GM12878 (cell line): Measurements from ENCODE around the gene VPS45.

Experiments used
- EGR1 ChIP-seq, 2 experiments: IDR thresholded peaks; 1 replicate in 1 of 2; 2 replicates in 1 of 2; pipeline ENCODE4 v1.6.1; 2011 to 2012; ENCODE audit warnings: low read depth in 2 of 2, low read length in 2 of 2, borderline replicate concordance in 1 of 2, mild to moderate bottlenecking in 1 of 2, moderate library complexity in 1 of 2
- IKZF1 ChIP-seq: fragments of 450-650 bp; conservative IDR thresholded peaks from 2 replicates; pipeline ENCODE4 v1.6.1; 2017; ENCODE audit warnings: antibody characterized with exemption, mild to moderate bottlenecking
- RAD21 ChIP-seq: IDR thresholded peaks from 2 replicates; pipeline ENCODE4 v1.6.1; 2011; ENCODE audit warnings: mild to moderate bottlenecking, low read depth, low read length, moderate library complexity; ENCODE audit not compliant: insufficient read depth
- RAD51 ChIP-seq: fragments of 450-650 bp; IDR thresholded peaks from 2 replicates; pipeline ENCODE4 v1.6.1; 2016; ENCODE audit warnings: moderate library complexity, mild to moderate bottlenecking, inconsistent platforms
- SIN3A ChIP-seq: IDR thresholded peaks from 2 replicates; pipeline ENCODE4 v1.6.1; 2012; ENCODE audit warnings: low read depth, low read length, improper control_type of control experiment
- TAF1 ChIP-seq: IDR thresholded peaks from 2 replicates; pipeline ENCODE4 v1.6.1; 2011; ENCODE audit warnings: mild to moderate bottlenecking, low read depth, low read length, borderline replicate concordance
- TF ChIP-seq, protein P1 (sequence below), 3 experiments: IDR thresholded peaks in 2 of 3; conservative IDR thresholded peaks in 1 of 3; 2 replicates each; pipeline ENCODE4 v1.5.1; 2011; ENCODE audit warnings: low read depth in 3 of 3, low read length in 3 of 3, mild to moderate bottlenecking in 3 of 3, control low read depth in 2 of 3, moderate library complexity in 2 of 3, inconsistent platforms in 1 of 3, mixed read lengths in 1 of 3; ENCODE audit not compliant: control insufficient read depth in 2 of 3, insufficient read depth in 1 of 3; ENCODE audit errors: extremely low read depth in 1 of 3
- TF ChIP-seq, protein P2 (sequence below): IDR thresholded peaks from 2 replicates; pipeline ENCODE4 v1.6.1; 2011; ENCODE audit warnings: borderline replicate concordance, low read depth, mild to moderate bottlenecking, moderate library complexity, mixed read lengths, low read length; ENCODE audit not compliant: insufficient read depth; ENCODE audit errors: extremely low read length

GRCh38 chr1:150141452-150141851 lies 73.9 kb downstream of the VPS45 start:
- TF ChIP-seq, protein P1, sequence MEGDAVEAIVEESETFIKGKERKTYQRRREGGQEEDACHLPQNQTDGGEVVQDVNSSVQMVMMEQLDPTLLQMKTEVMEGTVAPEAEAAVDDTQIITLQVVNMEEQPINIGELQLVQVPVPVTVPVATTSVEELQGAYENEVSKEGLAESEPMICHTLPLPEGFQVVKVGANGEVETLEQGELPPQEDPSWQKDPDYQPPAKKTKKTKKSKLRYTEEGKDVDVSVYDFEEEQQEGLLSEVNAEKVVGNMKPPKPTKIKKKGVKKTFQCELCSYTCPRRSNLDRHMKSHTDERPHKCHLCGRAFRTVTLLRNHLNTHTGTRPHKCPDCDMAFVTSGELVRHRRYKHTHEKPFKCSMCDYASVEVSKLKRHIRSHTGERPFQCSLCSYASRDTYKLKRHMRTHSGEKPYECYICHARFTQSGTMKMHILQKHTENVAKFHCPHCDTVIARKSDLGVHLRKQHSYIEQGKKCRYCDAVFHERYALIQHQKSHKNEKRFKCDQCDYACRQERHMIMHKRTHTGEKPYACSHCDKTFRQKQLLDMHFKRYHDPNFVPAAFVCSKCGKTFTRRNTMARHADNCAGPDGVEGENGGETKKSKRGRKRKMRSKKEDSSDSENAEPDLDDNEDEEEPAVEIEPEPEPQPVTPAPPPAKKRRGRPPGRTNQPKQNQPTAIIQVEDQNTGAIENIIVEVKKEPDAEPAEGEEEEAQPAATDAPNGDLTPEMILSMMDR (IDR thresholded peaks at IDR 0.05 in 2 of 3, conservative IDR thresholded peaks at IDR 0.05 in 1 of 3; ENCODE audit: control insufficient read depth in 2 of 3, extremely low read depth in 1 of 3, insufficient read depth in 1 of 3, low read depth in 3 of 3, low read length in 3 of 3), result no peak
- no peak for TF ChIP-seq TAF1
- TF ChIP-seq RAD51, result no peak
- TF ChIP-seq EGR1 (IDR thresholded peaks at IDR 0.05; ENCODE audit: borderline replicate concordance in 1 of 2, low read depth in 2 of 2, low read length in 2 of 2), result no peak; a peak in 1 of 3 replicates
- TF ChIP-seq RAD21, result no peak
- no peak for TF ChIP-seq SIN3A
- TF ChIP-seq, protein P2, sequence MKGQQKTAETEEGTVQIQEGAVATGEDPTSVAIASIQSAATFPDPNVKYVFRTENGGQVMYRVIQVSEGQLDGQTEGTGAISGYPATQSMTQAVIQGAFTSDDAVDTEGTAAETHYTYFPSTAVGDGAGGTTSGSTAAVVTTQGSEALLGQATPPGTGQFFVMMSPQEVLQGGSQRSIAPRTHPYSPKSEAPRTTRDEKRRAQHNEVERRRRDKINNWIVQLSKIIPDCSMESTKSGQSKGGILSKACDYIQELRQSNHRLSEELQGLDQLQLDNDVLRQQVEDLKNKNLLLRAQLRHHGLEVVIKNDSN, result no peak
- no peak for TF ChIP-seq IKZF1
